ENCODE data around the gene VCPKMT.

DNA sequence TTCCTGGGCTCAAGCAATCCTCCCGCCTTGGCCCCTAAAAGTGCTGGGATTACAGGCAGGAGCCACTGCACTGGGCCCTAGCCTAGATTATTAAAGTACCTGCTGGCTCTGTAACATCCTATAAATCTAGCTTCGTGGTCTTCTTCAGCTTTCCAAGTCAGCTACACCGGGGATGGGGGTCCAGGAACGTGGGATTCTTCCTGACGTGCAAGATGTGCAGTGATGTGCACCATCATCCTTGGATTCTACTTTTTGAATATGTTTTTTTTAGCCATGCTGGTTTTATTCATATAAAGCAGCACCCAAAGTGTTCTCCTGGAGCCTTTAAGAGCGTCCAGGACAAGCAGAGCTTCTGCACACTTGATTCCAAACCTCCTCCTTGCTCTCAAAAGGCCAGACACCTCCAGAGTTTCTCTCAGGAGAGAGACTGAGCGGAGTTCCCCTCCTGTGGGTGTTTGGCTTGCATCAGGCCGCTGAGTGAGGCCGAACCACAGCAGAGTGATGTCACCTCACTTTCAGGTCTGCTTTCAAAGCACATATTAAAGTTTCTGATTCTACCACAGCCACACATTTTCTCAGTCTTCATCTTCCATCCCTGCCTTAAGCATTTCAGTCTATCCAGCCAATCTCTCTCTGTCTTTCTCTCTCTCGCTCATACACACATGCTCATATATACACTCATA lies 33.4 kb downstream of the VCPKMT start:
- TF ChIP-seq, protein P1, sequence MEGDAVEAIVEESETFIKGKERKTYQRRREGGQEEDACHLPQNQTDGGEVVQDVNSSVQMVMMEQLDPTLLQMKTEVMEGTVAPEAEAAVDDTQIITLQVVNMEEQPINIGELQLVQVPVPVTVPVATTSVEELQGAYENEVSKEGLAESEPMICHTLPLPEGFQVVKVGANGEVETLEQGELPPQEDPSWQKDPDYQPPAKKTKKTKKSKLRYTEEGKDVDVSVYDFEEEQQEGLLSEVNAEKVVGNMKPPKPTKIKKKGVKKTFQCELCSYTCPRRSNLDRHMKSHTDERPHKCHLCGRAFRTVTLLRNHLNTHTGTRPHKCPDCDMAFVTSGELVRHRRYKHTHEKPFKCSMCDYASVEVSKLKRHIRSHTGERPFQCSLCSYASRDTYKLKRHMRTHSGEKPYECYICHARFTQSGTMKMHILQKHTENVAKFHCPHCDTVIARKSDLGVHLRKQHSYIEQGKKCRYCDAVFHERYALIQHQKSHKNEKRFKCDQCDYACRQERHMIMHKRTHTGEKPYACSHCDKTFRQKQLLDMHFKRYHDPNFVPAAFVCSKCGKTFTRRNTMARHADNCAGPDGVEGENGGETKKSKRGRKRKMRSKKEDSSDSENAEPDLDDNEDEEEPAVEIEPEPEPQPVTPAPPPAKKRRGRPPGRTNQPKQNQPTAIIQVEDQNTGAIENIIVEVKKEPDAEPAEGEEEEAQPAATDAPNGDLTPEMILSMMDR (IDR thresholded peaks at IDR 0.05): no peak
- TF ChIP-seq POLR2AphosphoS5 (IDR thresholded peaks at IDR 0.05) (no peak), POLR2A (IDR thresholded peaks at IDR 0.05) (no peak)
